Measurements from ENCODE around the gene PRXL2B.
"Not testable (repeated sequence)": the region's sequence is repeated elsewhere in the genome, so short reads cannot be mapped to it uniquely, and the experiment has no call there.

The PRXL2B gene

GRCh38 chr1:2610036-2610959 is 23.7 kb downstream of the PRXL2B start:
- Histone ChIP-seq H3K27me3 (ENCODE audit: control insufficient read depth, insufficient read depth, low read length) (no peaks in the 10 kb centered on the region), H3K4me1 (ENCODE audit: control insufficient read depth, insufficient read depth, low read length) (peaks cover 5% of the 10 kb centered on the region), H3K4me3 (ENCODE audit: low read depth, low read length) (no peak overlapping the region), H3K9me3 (ENCODE audit: control insufficient read depth, insufficient read depth, low read length) (no peaks in the 10 kb centered on the region), H3K36me3 (ENCODE audit: control insufficient read depth, insufficient read depth, low read length) (no peaks in the 10 kb centered on the region), H3K9ac (ENCODE audit: low read depth, low read length) (no peak overlapping the region)

- H3K27me3 ChIP-seq (ENCODE audit: control insufficient read depth, insufficient read depth, low read length): no peaks in the 10 kb centered on the region
- H3K4me1 ChIP-seq (ENCODE audit: control insufficient read depth, insufficient read depth, low read length): peaks cover 5% of the 10 kb centered on the region
- no peak overlapping the region for H3K4me3 ChIP-seq (ENCODE audit: low read depth, low read length)
- no peaks in the 10 kb centered on the region for H3K9me3 ChIP-seq (ENCODE audit: control insufficient read depth, insufficient read depth, low read length)
- H3K9ac ChIP-seq (ENCODE audit: low read depth, low read length): no peak overlapping the region
- no peaks in the 10 kb centered on the region for H3K36me3 ChIP-seq (ENCODE audit: control insufficient read depth, insufficient read depth, low read length)
These were observed 24.5 kb downstream of the PRXL2B start for GRCh38 chr1:2611031-2611501.

GRCh38 chr1:2611621-2612437 is 25.3 kb downstream of the PRXL2B start:
- Histone ChIP-seq H3K4me1 (ENCODE audit: control insufficient read depth, insufficient read depth, low read length) (peaks cover 5% of the 10 kb centered on the region), H3K9me3 (ENCODE audit: control insufficient read depth, insufficient read depth, low read length) (no peaks in the 10 kb centered on the region), H3K4me3 (ENCODE audit: low read depth, low read length) (no peak overlapping the region), H3K9ac (ENCODE audit: low read depth, low read length) (no peak overlapping the region), H3K36me3 (ENCODE audit: control insufficient read depth, insufficient read depth, low read length) (peaks cover 2% of the 10 kb centered on the region), H3K27me3 (ENCODE audit: control insufficient read depth, insufficient read depth, low read length) (no peaks in the 10 kb centered on the region)

GRCh38 chr1:2612591-2613365 is 26.2 kb downstream of the PRXL2B start:
- no peak overlapping the region for H3K4me3 ChIP-seq (ENCODE audit: low read depth, low read length)
- H3K27me3 ChIP-seq (ENCODE audit: control insufficient read depth, insufficient read depth, low read length): no peaks in the 10 kb centered on the region
- no peaks in the 10 kb centered on the region for H3K9me3 ChIP-seq (ENCODE audit: control insufficient read depth, insufficient read depth, low read length)
- peaks cover 2% of the 10 kb centered on the region for H3K36me3 ChIP-seq (ENCODE audit: control insufficient read depth, insufficient read depth, low read length)
- H3K4me1 ChIP-seq (ENCODE audit: control insufficient read depth, insufficient read depth, low read length): peaks cover 5% of the 10 kb centered on the region
- H3K9ac ChIP-seq (ENCODE audit: low read depth, low read length): no peak overlapping the region

GRCh38 chr1:2614145-2614544 is 27.6 kb downstream of the PRXL2B start:
- H3K4me3 ChIP-seq (ENCODE audit: low read depth, low read length): no peak overlapping the region
- no peak overlapping the region for H3K9ac ChIP-seq (ENCODE audit: low read depth, low read length)
- peaks cover 2% of the 10 kb centered on the region for H3K36me3 ChIP-seq (ENCODE audit: control insufficient read depth, insufficient read depth, low read length)
- peaks cover 5% of the 10 kb centered on the region for H3K4me1 ChIP-seq (ENCODE audit: control insufficient read depth, insufficient read depth, low read length)
- no peaks in the 10 kb centered on the region for H3K9me3 ChIP-seq (ENCODE audit: control insufficient read depth, insufficient read depth, low read length)
- no peaks in the 10 kb centered on the region for H3K27me3 ChIP-seq (ENCODE audit: control insufficient read depth, insufficient read depth, low read length)

GRCh38 chr1:2617971-2618470 is 31.4 kb downstream of the PRXL2B start:
- no peaks in the 10 kb centered on the region for H3K9me3 ChIP-seq (ENCODE audit: control insufficient read depth, insufficient read depth, low read length)
- H3K36me3 ChIP-seq (ENCODE audit: control insufficient read depth, insufficient read depth, low read length): peaks cover 2% of the 10 kb centered on the region
- no peak overlapping the region for H3K9ac ChIP-seq (ENCODE audit: low read depth, low read length)
- H3K4me1 ChIP-seq (ENCODE audit: control insufficient read depth, insufficient read depth, low read length): no peaks in the 10 kb centered on the region
- no peaks in the 10 kb centered on the region for H3K27me3 ChIP-seq (ENCODE audit: control insufficient read depth, insufficient read depth, low read length)
- H3K4me3 ChIP-seq (ENCODE audit: low read depth, low read length): no peak overlapping the region

GRCh38 chr1:2623571-2624337 is 37.2 kb downstream of the PRXL2B start:
- Histone ChIP-seq H3K9me3 (ENCODE audit: control insufficient read depth, insufficient read depth, low read length) (no peaks in the 10 kb centered on the region), H3K27me3 (ENCODE audit: control insufficient read depth, insufficient read depth, low read length) (peaks cover 18% of the 10 kb centered on the region)

GRCh38 chr1:2624735-2625300 is 38.2 kb downstream of the PRXL2B start:
- H3K36me3 ChIP-seq (ENCODE audit: control insufficient read depth, insufficient read depth, low read length): no peaks in the 10 kb centered on the region
- no peak overlapping the region for H3K9ac ChIP-seq (ENCODE audit: low read depth, low read length)
- no peaks in the 10 kb centered on the region for H3K4me1 ChIP-seq (ENCODE audit: control insufficient read depth, insufficient read depth, low read length)
- no peaks in the 10 kb centered on the region for H3K9me3 ChIP-seq (ENCODE audit: control insufficient read depth, insufficient read depth, low read length)
- no peak overlapping the region for H3K4me3 ChIP-seq (ENCODE audit: low read depth, low read length)
- peaks cover 25% of the 10 kb centered on the region for H3K27me3 ChIP-seq (ENCODE audit: control insufficient read depth, insufficient read depth, low read length)

More at GRCh38 chr1:2623571-2624337, 37.2 kb downstream of the PRXL2B start:
- H3K4me1 ChIP-seq (ENCODE audit: control insufficient read depth, insufficient read depth, low read length): no peaks in the 10 kb centered on the region
- no peaks in the 10 kb centered on the region for H3K36me3 ChIP-seq (ENCODE audit: control insufficient read depth, insufficient read depth, low read length)
- no peak overlapping the region for H3K9ac ChIP-seq (ENCODE audit: low read depth, low read length)
- no peak overlapping the region for H3K4me3 ChIP-seq (ENCODE audit: low read depth, low read length)

GRCh38 chr1:2625311-2625710 is 38.7 kb downstream of the PRXL2B start:
- peaks cover 30% of the 10 kb centered on the region for H3K27me3 ChIP-seq (ENCODE audit: control insufficient read depth, insufficient read depth, low read length)

GRCh38 chr1:2625748-2626147 is 39.2 kb downstream of the PRXL2B start:
- peaks cover 35% of the 10 kb centered on the region for H3K27me3 ChIP-seq (ENCODE audit: control insufficient read depth, insufficient read depth, low read length)

More at GRCh38 chr1:2625311-2625710, 38.7 kb downstream of the PRXL2B start:
- no peak overlapping the region for H3K9ac ChIP-seq (ENCODE audit: low read depth, low read length)
- no peak overlapping the region for H3K4me3 ChIP-seq (ENCODE audit: low read depth, low read length)
- H3K36me3 ChIP-seq (ENCODE audit: control insufficient read depth, insufficient read depth, low read length): no peaks in the 10 kb centered on the region
- no peaks in the 10 kb centered on the region for H3K4me1 ChIP-seq (ENCODE audit: control insufficient read depth, insufficient read depth, low read length)
- no peaks in the 10 kb centered on the region for H3K9me3 ChIP-seq (ENCODE audit: control insufficient read depth, insufficient read depth, low read length)

More at GRCh38 chr1:2625748-2626147, 39.2 kb downstream of the PRXL2B start:
- not testable (repeated sequence) for H3K4me1 ChIP-seq (ENCODE audit: control insufficient read depth, insufficient read depth, low read length); H3K4me3 ChIP-seq (ENCODE audit: low read depth, low read length); H3K36me3 ChIP-seq (ENCODE audit: control insufficient read depth, insufficient read depth, low read length); H3K9me3 ChIP-seq (ENCODE audit: control insufficient read depth, insufficient read depth, low read length); H3K9ac ChIP-seq (ENCODE audit: low read depth, low read length)

Data from iPS-15b (cell line).